RPMI8226 (cell line): Measurements from ENCODE around the gene ELF2.
"Not testable (repeated sequence)": the region's sequence is repeated elsewhere in the genome, so short reads cannot be mapped to it uniquely, and the experiment has no call there.

Source experiments
- DNase-seq: peaks from one replicate; pipeline ENCODE4 v3.0.0-alpha.2; 2015

Gene ELF2

DNA sequence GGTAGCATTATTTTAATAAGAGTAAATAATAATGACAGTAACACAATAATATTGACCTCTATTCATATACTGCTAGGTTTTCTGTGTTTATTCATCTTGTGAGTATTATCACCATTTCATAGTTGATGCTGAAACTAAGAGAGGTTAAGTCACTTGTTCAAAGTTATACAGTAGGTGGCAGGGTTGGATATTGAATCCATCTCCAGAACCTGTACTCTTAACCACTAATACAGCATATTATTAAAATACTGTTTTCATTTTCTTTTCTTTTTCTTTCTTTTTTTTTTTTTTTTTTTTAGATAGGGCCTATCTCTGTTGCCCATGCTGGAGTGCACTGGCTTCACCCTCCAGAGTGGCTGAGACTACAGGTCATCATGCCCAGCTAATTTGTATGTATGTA lies 7.1 kb upstream of the ELF2 start:
- DNase-seq, result peak; percentile 36

DNA sequence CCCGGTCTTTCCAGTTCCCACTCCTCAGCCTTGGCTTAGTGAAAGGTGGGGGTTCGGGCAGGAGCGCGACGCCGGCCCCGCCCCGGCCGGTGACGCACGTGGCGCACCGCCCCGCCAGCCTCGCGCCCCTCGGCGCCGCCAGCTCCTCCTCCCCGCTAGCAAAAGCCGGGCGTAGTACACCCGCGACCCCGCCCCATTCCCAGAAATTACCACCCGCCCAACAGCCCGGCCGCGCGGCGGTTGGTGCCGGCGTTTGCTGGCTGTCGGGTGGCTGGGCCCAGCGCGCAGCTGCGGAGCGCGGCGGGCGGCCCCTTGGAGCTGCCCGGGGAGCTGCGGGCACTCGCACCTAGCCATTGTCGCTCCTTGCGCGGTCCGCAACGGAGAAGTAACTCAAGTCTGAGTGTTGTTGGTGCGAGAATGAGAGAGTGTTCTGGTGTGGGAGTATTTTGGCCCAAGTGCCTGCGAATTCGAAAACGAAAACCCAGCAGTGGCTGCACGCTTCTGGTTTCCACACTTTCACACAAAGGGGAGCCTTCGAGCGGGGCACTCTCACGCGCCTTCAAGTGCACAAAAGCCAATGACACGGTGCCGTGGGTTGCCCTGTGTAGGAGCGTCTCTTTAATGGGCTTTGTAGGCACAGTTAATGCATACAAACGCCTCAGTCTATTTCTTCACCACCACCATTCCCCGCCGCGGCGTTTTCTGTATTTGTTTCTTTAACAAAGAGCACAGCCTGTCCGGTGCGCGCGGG lies 1.0 kb upstream of the ELF2 start:
- peak; percentile 93 for DNase-seq

DNA sequence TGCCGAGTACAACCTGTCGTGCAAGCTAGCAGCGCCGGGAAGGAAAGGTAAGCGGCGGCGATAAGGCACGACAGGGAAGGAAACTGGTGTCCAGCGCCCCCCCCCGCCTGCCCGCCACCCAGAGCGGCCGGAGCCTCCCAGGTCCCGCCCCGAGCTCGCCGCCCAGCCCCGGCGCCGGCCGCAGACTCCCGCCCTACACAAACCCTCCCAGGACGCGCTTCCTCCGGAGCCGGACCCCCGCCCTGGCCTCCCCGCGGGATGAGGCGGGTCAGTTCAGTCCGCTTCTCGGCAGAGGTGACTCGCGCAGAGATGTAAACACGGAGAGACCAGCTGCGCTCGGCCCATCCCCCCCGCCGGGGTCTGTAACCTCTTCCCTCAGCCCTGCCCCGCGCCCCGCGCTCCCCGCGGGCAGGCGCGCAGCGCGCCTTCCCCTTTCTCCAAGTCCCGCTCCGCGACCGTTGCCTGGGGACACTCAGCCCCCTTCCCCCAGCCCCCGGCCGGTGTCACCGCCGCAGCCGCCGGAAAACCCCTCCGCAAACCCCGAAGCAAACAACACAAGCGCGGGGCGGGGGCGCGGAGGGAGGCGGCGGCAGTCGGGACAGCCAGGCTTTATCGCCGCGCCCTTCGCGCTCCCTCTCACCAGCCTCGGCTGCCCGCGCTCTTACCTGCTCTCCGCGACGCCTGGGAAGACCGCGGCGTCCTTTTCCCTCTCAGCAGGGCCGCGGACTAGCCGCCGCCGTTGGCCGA lies 543 bp downstream of the ELF2 start:
- peak; percentile 71 for DNase-seq

DNA sequence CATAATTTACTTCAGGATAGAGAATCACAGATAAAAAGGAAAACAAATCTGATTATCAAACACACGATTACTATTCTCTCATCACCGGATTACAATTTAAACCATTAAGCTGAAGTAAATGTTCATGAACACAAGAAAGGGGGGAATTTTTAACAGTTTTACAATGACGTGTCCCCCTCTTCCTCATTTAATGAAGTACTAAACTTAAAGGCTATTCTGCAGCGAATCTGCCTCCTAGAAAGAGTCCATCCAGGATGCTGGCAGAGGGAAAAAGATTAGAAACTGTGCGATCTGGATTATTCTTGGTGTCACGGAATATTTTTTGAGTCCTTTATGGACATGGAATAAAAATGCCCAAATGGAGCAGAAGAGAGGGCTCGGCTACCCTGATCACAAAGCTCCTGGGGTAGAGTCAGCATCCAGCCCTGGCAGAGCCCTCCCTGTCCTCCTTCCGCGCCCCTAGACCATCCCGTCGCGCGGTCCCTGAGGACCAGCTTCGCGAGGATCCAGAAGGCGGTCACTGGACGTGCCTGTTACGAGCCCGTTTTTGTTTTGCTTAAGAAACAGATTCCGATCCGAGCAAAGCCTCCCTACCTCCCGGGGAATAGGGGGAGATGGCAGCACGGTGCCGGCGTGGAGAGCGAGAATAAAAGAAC lies 1.2 kb downstream of the ELF2 start:
- no peak for DNase-seq

DNA sequence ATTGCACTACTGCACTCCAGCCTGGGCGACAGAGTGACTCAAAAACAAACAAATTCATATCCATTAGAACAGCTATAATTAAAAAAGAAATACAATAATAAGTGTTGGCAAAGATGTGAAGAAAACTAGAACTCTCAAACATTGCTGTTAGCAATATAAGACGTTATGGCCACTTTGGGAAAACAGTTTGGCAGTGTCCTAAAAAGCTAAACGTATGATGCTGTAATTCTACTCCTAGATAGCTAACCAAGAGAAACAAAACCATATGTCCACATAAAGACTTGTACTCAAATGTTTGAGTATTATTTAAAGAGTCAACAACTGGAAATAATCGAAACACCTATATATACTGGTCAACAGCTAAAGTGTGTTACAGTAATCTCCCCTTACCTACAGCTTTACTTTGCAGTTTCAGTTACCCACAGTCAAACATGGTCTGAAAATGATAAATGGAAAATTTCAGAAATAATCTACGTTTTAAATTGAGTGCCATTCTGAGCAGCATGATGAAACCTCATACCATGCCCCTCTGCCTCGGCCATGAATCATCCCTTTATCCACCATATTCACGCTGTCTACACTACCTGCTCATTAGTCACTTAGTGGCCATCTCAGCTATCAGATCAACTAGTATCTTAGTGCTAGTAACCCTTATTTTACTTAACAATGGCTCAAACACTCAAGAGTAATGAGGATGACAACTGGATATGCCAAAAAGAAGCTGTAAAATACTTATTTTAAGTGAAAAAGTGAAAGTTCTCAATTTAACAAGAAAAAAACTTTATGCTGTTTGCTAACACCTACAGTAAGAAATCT lies 4.9 kb downstream of the ELF2 start:
- no peak for DNase-seq

DNA sequence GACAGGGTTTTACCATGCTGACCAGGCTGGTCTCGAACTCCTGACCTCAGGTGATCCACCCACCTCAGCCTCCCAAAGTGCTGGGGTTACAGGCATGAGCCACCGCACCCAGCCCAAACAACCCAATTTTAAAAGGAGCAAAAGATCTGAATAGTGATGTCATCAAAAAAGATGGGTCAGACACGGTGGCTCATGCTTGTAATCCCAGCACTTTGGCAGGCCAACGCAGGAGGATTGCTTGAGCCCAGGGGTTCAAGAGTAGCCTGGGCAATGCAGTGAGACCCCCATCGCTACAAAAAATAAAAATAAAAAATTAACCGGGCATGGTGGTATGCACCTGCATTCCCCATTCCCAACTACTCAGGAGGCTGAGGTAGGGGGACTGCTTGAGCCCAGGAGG lies 6.1 kb downstream of the ELF2 start:
- no peak for DNase-seq

DNA sequence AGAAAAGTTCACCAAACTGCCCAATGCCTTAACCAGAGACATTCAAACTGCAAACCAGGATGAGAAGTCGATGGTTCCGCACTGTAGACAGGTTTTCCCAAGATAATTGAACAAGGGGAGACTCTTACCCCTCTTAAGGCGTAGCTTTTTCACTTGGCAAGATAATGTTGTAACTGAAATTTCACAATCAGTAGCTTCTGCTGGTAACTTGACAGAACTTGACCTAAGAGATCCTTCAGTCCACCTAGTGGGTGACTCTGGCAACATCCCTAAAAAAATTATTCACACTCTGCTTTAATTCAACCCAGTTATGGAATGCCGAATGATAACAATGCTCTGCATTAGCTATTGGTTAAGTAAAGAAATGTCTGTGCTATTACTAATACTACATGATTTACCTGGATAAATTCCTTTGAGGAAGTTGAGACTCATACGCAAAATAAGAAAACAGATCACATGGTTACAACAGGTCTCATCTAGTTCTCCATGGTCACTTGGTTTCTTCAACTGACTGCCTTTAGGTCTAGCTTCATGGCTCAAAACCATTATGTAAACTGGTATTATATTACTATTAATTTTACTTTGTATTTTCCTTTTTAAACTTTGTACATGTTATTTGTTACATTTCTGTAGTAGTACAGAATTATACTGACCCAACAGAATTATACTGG lies 9.1 kb downstream of the ELF2 start:
- no peak for DNase-seq

DNA sequence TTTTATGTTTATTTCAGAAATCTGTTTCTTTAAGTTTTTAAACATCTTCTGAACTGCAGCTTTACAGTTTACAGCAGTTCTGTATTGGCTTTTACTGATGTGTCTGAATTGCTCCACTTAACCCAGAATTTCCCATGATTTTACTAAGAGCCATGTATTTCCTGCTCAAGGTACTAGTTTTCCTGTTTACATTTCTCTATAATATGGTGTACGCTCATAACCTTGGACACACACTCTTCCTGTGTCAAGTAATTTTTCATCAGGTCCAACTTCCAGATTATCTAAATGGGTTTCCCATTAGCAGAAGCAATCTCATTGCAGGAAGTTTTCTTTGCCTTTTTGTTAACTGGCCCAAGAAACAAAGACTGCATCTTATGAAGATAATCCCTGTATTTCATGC lies 12.3 kb downstream of the ELF2 start:
- no peak for DNase-seq

DNA sequence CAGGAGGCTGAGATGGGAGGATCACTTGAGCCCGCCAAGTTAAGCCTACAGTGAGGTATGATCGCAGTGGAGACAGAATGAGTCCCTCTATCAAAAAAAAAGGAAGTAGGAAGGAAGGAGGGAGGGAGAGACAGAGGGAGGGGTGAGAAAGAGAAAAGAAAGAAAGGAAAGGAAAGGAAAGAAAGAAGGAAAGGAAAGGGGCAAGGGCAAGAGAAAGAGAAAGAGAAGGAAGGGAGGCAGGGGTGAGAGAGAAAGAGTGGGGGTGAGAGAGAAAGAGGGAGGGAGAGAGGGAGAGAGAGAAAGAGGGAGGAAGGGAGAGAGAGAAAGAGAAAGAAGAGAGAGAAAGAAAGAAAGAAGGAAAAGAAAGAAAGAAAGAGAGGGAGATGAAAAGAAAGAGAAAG lies 13.2 kb downstream of the ELF2 start:
- DNase-seq, result no peak

DNA sequence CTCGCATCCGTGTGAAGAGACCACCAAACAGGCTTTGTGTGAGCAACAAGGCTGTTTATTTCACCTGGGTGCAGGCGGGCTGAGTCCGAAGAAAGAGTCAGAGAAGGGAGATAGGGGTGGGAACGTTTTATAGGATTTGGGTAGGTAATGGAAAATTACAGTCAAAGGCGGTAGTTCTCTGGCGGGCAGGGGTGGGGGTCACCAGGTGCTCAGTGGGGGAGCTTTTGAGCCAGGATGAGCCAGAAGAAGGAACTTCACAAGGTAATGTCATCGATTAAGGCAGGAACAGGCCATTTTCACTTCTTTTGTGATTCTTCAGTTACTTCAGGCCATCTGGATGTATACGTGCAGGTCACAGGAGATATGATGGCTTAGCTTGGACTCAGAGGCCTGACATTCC lies 19.0 kb downstream of the ELF2 start:
- DNase-seq, result not testable (repeated sequence)

DNA sequence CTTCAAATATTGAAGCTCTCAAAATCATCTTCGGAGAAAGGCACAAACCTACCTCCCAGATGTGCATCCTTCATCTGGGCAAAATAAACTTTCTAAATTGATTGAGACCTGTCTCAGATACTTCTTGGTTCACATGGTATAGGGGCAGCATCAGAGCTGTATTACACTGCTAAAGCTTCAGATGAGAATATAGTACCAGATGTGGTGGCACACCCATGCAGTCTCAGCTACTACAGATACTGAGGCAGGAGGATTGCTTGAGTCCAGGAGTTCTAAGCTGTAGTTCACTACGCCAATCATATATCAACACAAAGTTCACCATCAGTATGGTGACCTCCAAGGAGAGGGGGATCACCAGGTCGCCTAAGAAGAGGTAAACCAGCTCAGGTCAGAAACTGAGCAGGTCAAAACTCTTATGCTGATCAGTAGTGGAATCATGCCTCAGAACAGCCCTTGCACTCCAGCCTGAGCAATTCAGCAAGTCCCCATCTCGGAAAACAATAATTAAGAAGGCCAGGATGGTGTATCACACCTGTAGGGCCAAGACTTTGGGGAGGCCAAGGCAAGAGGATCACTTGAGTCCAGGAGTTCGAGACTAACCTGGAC lies 22.0 kb downstream of the ELF2 start:
- no peak for DNase-seq

DNA sequence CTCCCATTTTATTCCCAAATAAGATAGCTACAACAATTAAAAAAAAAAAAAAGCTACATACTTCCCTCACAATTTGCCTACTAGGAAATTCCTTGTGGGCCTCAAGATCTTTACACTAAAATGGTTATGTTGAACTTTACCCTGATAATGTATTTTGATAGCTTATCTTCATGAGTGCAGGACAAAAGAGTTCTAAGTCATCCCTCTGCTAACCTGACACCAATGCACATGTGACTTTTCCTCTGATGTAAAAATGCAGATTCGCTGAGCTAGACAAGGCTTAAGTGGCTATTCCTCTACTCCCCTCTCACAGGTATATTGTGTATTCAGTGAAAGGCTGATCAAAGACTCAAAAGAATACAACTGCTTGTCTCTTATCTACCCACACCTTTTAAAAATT lies 22.5 kb downstream of the ELF2 start:
- no peak for DNase-seq

DNA sequence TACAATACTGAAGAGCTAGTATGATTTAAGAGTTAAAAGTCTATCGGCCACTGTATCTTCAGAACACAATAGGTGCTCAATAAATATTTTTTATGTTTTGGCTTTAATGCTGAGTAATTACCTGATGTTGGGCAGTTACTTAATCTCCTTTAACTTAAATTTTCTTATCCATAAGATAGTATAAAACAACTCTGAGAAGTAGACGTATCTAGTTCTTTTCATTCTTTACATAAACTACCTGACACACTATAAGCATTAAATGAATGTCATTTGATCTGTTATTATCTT lies 22.9 kb downstream of the ELF2 start:
- no peak for DNase-seq

DNA sequence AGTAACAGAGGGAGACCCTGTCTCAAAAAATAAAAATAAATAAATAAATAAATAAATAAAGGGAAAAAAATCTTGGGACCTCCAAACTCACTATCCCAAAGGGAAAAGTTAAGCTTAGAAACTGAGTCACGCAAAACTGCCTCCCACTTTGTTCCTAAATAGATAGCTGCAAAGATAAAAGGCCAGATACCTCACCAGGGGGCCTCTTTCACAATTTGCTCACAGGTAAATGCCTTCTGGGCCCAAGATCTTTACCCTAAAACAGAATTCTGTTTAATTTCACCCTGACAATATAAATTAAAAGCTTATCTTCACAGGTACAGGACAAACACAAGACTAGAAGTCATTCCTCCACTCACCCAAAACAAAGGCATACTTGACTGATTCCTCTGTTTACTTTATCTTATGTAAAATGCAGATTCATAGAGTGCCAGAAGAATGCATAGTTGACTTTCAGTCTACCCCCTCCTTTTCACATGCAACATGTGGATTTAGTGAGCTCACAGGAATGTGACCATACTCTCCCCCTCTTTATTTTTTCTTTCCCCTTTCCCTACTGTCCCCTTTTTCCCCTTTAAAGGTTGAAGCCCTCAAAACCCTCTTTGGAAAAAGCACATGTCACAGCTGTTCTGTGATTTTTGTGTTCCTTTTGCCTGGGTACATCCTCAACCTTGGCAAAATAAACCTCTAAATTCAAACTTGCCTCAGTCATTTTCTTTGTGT lies 23.4 kb downstream of the ELF2 start:
- no peak for DNase-seq

DNA sequence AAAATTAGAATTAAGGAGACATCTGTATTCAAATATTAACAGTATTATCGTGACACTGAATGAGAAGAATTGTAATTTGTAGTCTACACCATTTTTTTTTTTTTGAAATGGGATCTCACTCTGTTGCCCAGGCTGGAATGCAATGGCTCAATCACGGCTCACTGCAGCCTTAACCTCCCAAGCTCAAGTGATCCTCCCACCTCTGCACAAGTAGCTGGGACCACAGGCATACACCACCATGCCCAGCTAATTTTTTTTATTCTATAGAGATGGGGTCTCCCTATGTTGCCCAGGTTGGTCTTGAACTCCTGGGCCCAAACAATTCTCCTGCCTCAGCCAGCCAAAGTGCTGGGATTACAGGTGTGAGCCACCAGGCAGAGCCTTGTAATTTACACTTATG lies 24.8 kb downstream of the ELF2 start:
- DNase-seq, result no peak

DNA sequence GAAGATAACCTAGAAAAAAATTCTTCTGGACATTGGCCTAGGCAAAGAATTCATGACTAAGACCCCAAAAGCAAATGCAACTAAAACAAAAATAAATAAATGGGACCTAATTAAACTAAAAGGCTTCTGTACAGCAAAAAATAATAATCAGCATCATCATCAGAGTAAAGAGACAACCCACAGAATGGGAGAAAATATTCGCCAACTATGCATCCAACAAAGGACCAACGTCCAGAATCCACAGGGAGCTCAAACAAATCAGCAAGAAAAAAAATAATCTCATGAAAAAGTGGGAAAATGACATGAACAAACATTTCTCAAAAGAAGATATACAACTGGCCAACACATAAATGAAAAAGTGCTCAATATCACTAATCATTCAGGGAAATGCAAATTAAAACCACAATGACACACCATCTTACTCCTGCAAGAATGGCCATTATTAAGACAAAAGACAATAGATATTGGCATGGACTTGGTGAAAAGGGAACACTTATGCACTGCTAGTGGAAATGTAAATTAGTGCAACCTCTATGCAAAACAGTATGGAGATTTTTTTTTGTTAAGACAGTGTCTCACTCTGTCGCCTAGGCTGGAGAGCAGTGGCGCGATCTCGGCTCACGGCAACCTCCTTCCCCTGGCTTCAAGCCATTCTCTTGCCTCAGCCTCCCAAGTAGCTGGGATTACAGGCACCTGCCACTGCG lies 29.9 kb downstream of the ELF2 start:
- no peak for DNase-seq

DNA sequence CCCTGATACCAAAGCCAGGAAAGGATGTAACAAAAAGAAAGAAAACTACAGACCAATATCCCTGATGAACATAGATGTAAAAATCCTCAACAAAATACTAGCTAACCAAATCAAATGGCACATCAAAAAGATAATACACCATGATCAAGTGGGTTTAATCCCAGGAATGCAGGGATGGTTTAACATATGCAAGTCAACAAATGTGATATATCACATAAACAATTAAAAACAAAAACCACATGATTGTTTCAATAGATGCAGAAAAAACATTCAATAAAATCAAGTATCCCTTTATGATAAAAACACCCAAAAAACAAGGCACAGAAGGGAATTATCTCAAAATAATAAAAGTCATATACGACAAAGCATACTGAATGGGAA lies 31.5 kb downstream of the ELF2 start:
- DNase-seq, result no peak

DNA sequence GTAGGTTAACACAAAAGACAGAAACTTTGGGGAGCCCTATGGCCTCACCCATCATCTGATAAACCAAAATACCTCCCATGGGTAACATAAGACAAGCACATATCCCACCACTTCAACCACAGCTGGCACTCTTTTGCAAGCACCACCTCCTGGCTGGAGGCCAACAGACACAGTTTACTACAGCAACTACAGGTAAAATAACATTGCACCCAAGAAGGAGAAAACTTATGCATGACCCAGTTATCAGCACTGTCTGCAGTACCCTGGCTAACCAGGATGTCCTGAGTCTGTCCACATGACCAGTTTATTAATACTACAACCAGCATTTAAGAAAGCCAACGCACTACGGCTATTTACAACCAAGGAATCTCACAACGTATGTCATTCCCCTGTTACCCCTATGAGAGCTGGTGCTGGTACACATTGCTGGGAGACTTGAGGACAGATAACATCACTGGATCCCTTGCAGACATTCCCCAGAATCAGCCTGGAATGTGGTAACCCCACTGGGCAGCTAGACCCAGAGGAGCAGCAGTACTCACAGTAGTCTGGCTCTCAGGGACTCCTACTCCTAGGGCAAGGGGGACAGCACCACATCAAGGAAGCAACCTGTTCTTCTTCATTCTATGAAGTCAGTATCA lies 32.0 kb downstream of the ELF2 start:
- DNase-seq, result peak; percentile 55

DNA sequence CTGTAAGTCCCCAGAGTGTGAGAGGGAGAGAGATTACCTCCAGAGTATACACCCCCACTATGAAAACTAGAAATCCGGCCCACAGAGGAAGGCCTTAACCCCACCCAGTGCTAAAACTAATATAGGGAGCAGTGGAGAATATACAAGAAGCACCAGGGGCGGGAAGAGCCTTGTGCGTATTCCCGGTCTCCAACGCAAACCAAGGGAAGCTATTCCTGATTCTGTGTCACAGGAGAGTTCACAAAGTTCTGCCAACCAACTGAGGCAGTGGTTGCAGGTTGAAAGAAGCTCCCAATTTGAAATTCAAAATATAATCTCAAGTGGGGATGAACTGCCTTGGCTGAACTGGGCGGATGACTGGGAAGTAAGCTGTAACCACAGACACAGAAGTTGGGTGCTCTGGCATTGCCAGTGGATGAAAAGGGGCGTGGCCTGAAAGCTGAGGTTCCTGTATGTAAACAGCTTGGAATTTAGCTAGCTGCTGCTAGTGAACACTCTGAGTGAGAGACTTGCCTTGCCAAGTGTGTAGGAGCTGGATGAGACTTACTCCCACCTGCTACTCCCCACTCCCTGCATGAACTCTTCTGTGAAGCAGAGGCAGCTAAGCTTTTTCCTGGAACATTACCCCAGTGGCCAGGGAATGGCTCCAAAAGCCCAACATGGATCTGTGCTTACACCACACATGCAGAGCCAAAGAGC lies 32.7 kb downstream of the ELF2 start:
- DNase-seq, result no peak

DNA sequence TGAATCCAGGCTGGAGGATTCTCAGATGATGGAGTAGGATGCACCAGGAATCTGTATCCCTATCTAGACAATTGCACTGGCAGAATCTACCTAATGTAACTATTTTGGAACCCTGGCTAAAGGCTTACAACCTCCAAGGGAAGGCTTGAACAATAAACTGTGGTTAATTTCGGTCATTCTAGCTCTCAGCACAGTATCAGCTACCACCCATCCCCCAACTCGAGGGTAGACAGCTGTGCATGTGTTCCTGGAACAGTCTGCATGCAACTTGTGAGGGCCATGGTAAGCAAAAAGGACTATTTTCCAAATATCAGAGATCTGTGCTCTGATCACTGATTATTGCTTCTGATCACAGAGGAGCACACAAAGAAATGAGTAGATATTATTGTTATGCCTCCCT lies 34.0 kb downstream of the ELF2 start:
- DNase-seq, result no peak
